Liver (tissue), 9 donors: ENCODE measurements around the gene UXS1. TPM values are rescaled to one million over a fixed set of nuclear protein-coding genes. Genes with fewer than 3 reads are reported as not detected.

ENCODE experiments used
- DNase-seq: peaks from one replicate; pipeline ENCODE4 v3.0.0-alpha.2; 2017; ENCODE audit warnings: low spot score
- H3K27ac ChIP-seq, 2 donors: one replicate each; pipeline ENCODE4 v1.7.0; 2013; ENCODE audit warnings: inconsistent platforms in 2 of 2, low read length in 2 of 2, control low read depth in 1 of 2, low read depth in 1 of 2, mild to moderate bottlenecking in 1 of 2
- H3K27me3 ChIP-seq, 4 donors: one replicate each; pipeline versions ENCODE4 v1.6.1 to v1.7.0; 2013; ENCODE audit warnings: low read length in 3 of 4, inconsistent platforms in 1 of 4, mild to moderate bottlenecking in 1 of 4, moderate library complexity in 1 of 4; ENCODE audit not compliant: control insufficient read depth in 4 of 4, insufficient read depth in 4 of 4
- H3K36me3 ChIP-seq, 4 donors: one replicate each; pipeline versions ENCODE4 v1.6.1 to v1.7.0; 2013; ENCODE audit warnings: low read length in 3 of 4, mild to moderate bottlenecking in 3 of 4, low read depth in 1 of 4, moderate library complexity in 1 of 4; ENCODE audit not compliant: control insufficient read depth in 4 of 4, insufficient read depth in 3 of 4
- H3K4me1 ChIP-seq, 4 donors: one replicate each; pipeline versions ENCODE4 v1.6.1 to v1.7.0; 2013; ENCODE audit warnings: low read length in 3 of 4, mild to moderate bottlenecking in 3 of 4, moderate library complexity in 1 of 4; ENCODE audit not compliant: control insufficient read depth in 4 of 4, insufficient read depth in 4 of 4
- H3K4me3 ChIP-seq, 3 donors: one replicate each; pipeline versions ENCODE4 v1.6.1 to v1.7.0; 2013; ENCODE audit warnings: low read length in 3 of 3, control low read depth in 1 of 3, low read depth in 1 of 3, mild to moderate bottlenecking in 1 of 3
- H3K9ac ChIP-seq, 2 donors: one replicate each; pipeline ENCODE4 v1.7.0; 2013; ENCODE audit warnings: low read length in 2 of 2, mild to moderate bottlenecking in 2 of 2, moderate library complexity in 2 of 2, control low read depth in 1 of 2, low read depth in 1 of 2
- H3K9me3 ChIP-seq, 4 donors: one replicate each; pipeline versions ENCODE4 v1.6.1 to v1.7.0; 2013; ENCODE audit warnings: low read length in 3 of 4; ENCODE audit not compliant: control insufficient read depth in 4 of 4
- ATF3 ChIP-seq: IDR thresholded peaks from 2 replicates; pipeline ENCODE4 v1.6.1; 2016; ENCODE audit warnings: antibody characterized with exemption
- CTCF ChIP-seq: fragments of 150-350 bp; IDR thresholded peaks from 2 replicates; pipeline ENCODE4 v1.5.1; 2017; ENCODE audit warnings: improper control_type of control experiment, low read depth, low read length; ENCODE audit not compliant: missing input control
- EGR1 ChIP-seq, 2 donors: IDR thresholded peaks; 2 replicates each; pipeline ENCODE4 v1.6.1; 2016 to 2018; ENCODE audit warnings: antibody characterized with exemption in 2 of 2, low read depth in 2 of 2
- FOXA1 ChIP-seq: IDR thresholded peaks from 2 replicates; pipeline ENCODE4 v1.6.1; 2016; ENCODE audit warnings: antibody characterized with exemption
- FOXA2 ChIP-seq: IDR thresholded peaks from 2 replicates; pipeline ENCODE4 v1.6.1; 2016; ENCODE audit warnings: antibody characterized with exemption
- GABPA ChIP-seq, 2 donors: IDR thresholded peaks in 1 of 2; conservative IDR thresholded peaks in 1 of 2; 2 replicates each; pipeline ENCODE4 v1.6.1; 2016; ENCODE audit warnings: antibody characterized with exemption in 2 of 2, mild to moderate bottlenecking in 1 of 2, moderate library complexity in 1 of 2
- HNF4A ChIP-seq, 2 donors: conservative IDR thresholded peaks; 2 replicates each; pipeline ENCODE4 v1.6.1; 2016; ENCODE audit warnings: antibody characterized with exemption in 2 of 2, mild to moderate bottlenecking in 2 of 2
- HNF4G ChIP-seq: IDR thresholded peaks from 2 replicates; pipeline ENCODE4 v1.6.1; 2016; ENCODE audit warnings: antibody characterized with exemption
- JUND ChIP-seq, 2 donors: IDR thresholded peaks; 2 replicates each; pipeline ENCODE4 v1.6.1; 2016; ENCODE audit warnings: antibody characterized with exemption in 2 of 2
- MAX ChIP-seq: IDR thresholded peaks from 2 replicates; pipeline ENCODE4 v1.6.1; 2016; ENCODE audit warnings: antibody characterized with exemption
- NR2F2 ChIP-seq: IDR thresholded peaks from 2 replicates; pipeline ENCODE4 v1.6.1; 2016; ENCODE audit warnings: antibody characterized with exemption
- RAD21 ChIP-seq, 2 donors: IDR thresholded peaks; 2 replicates each; pipeline ENCODE4 v1.6.1; 2016; ENCODE audit warnings: antibody characterized with exemption in 2 of 2, mild to moderate bottlenecking in 2 of 2
- REST ChIP-seq: IDR thresholded peaks from 2 replicates; pipeline ENCODE4 v1.6.1; 2016; ENCODE audit warnings: antibody characterized with exemption, mild to moderate bottlenecking
- RXRA ChIP-seq, 2 donors: IDR thresholded peaks; 2 replicates each; pipeline ENCODE4 v1.6.1; 2017 to 2018; ENCODE audit warnings: antibody characterized with exemption in 2 of 2, mild to moderate bottlenecking in 1 of 2
- SP1 ChIP-seq: IDR thresholded peaks from 2 replicates; pipeline ENCODE4 v1.6.1; 2018; ENCODE audit warnings: antibody characterized with exemption, mild to moderate bottlenecking
- TAF1 ChIP-seq: conservative IDR thresholded peaks from 2 replicates; pipeline ENCODE4 v1.6.1; 2016; ENCODE audit warnings: antibody characterized with exemption, mild to moderate bottlenecking
- YY1 ChIP-seq: IDR thresholded peaks from 2 replicates; pipeline ENCODE4 v1.6.1; 2016; ENCODE audit warnings: antibody characterized with exemption, mild to moderate bottlenecking
- WGBS: extraction: QIAGEN DNeasy Blood & Tissue Kit; methylation state at CpG from one replicate; pipeline ENCODE4 v1.1.7; 2013; 5-methylcytosine and 5-hydroxymethylcytosine counted together
- polyA plus RNA-seq, 2 donors: library from polyadenylated mRNA; stranded (reverse) in 1 of 2; unstranded in 1 of 2; fragments of 200-250 nt in 1 of 2; fragments of >200 nt in 1 of 2; fragmentation: Nextera tagmentation in 1 of 2; extraction: Ambion mirVana in 1 of 2; gene quantifications; one replicate each; pipeline versions ENCODE4 v1.2.1 to v1.2.3, GENCODE V29; 2013 to 2015
- total RNA-seq, 2 donors: library from RNA; depleted of rRNA; stranded (reverse); fragments of >200 nt; gene quantifications; one replicate each; pipeline ENCODE4 v1.2.3, GENCODE V29; 2014
- TF ChIP-seq, protein P1 (sequence below): IDR thresholded peaks from 2 replicates; pipeline ENCODE4 v1.6.1; 2016; ENCODE audit warnings: antibody characterized with exemption
- donor health status: healthy.
- donor health status: healthy.
- donor health status: healthy.
- donor health status: healthy.
- donor health status: healthy.

The UXS1 gene
- total and polyA plus RNA-seq, 4 donors: 8.8 to 19.9 (median 10.0) TPM

DNA sequence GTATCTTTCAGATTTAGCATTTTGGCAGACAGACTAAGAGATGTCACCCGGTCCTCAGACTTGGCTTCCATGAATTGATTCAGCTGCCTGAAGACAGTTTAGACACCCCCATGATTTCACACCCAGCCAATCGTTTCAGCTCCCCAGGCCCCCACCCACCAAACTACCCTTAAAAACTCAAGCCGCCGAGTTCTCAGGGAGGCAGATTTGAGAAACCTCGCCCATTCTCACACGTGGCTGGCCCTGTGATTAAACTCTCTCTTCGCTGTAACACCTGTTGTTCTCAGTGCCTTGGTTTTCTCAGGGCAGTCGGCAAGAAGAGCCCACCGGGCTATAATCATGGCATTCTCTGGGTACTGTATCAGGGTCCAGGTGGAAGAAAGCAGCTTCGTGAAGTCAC is 35.2 kb downstream of the UXS1 start:
- TF ChIP-seq YY1 (no peak), SP1 (no peak), FOXA2 (no peak), CTCF (no peak), FOXA1 (no peak), TAF1 (no peak), GABPA (IDR thresholded peaks at IDR 0.05 in 1 of 2, conservative IDR thresholded peaks at IDR 0.05 in 1 of 2) (no peak)
- no peak overlapping the region for H3K9ac ChIP-seq
- no peak for DNase-seq
- H3K4me3 ChIP-seq: no peak overlapping the region
- H3K9me3 ChIP-seq: peaks cover 0 to 6% (median 1%) of the 10 kb centered on the region in 4 donors
- no peaks in the 10 kb centered on the region for H3K27me3 ChIP-seq
- peaks cover 2 to 12% (median 5%) of the 10 kb centered on the region in 4 donors for H3K36me3 ChIP-seq
- 88% methylated on average over 10 of the region's 10 CpGs for WGBS
- no peaks in the 10 kb centered on the region for H3K4me1 ChIP-seq
- H3K27ac ChIP-seq: no peak overlapping the region

GRCh38 chr2:106158131-106158530 is 36.0 kb downstream of the UXS1 start:
- Histone ChIP-seq H3K36me3 (peaks cover 2 to 12% (median 5%) of the 10 kb centered on the region in 4 donors), H3K9ac (no peak overlapping the region), H3K27ac (no peak overlapping the region), H3K9me3 (peaks cover 0 to 6% (median 1%) of the 10 kb centered on the region in 4 donors), H3K27me3 (no peaks in the 10 kb centered on the region), H3K4me3 (no peak overlapping the region), H3K4me1 (no peaks in the 10 kb centered on the region)
- WGBS: 97% methylated on average over 4 of the region's 4 CpGs
- TF ChIP-seq, protein P1, sequence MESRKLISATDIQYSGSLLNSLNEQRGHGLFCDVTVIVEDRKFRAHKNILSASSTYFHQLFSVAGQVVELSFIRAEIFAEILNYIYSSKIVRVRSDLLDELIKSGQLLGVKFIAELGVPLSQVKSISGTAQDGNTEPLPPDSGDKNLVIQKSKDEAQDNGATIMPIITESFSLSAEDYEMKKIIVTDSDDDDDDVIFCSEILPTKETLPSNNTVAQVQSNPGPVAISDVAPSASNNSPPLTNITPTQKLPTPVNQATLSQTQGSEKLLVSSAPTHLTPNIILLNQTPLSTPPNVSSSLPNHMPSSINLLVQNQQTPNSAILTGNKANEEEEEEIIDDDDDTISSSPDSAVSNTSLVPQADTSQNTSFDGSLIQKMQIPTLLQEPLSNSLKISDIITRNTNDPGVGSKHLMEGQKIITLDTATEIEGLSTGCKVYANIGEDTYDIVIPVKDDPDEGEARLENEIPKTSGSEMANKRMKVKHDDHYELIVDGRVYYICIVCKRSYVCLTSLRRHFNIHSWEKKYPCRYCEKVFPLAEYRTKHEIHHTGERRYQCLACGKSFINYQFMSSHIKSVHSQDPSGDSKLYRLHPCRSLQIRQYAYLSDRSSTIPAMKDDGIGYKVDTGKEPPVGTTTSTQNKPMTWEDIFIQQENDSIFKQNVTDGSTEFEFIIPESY: no peak
- TF ChIP-seq YY1: no peak
- TF ChIP-seq ATF3: no peak
- no peak for TF ChIP-seq RXRA (IDR thresholded peaks at IDR 0.05)
- TF ChIP-seq HNF4A (conservative IDR thresholded peaks at IDR 0.05): no peak
- no peak for TF ChIP-seq HNF4G
- no peak for TF ChIP-seq REST
- no peak for TF ChIP-seq NR2F2
- no peak for TF ChIP-seq MAX
- no peak for TF ChIP-seq FOXA2
- no peak for TF ChIP-seq TAF1
- TF ChIP-seq RAD21 (IDR thresholded peaks at IDR 0.05): no peak
- no peak for TF ChIP-seq FOXA1
- no peak for TF ChIP-seq CTCF
- no peak for TF ChIP-seq JUND (IDR thresholded peaks at IDR 0.05)
- TF ChIP-seq GABPA (IDR thresholded peaks at IDR 0.05 in 1 of 2, conservative IDR thresholded peaks at IDR 0.05 in 1 of 2): no peak
- no peak for TF ChIP-seq EGR1 (IDR thresholded peaks at IDR 0.05; ENCODE audit: low read depth in 2 of 2)
- TF ChIP-seq SP1: no peak
- DNase-seq: no peak
